Measurements from ENCODE around the gene OR1I1.
"Not testable (repeated sequence)": the region's sequence is repeated elsewhere in the genome, so short reads cannot be mapped to it uniquely, and the experiment has no call there.

OR1I1 gene

DNA sequence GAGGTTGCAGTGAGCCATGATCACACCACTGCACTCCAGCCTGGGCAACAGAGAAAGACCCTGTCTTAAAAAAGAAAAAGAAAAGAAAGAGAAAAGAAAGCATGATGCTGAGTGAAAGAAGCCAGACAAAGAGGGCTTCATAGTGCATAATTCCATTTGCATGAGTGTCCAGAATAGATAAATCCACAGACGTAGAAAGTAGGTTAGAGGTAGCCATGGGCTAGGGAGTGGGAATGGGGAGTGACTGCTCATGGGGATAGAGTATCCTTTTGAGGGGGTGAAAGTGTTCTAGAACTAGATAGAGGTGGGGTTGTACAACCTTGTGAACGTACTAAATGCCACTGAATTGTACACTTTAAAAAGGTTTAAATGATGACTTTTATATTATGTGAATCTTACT lies 7.6 kb upstream of the OR1I1 start:
- no peaks in the 10 kb centered on the region for H3K36me3 Mint-ChIP-seq (ENCODE audit: low read depth)
- no peaks in the 10 kb centered on the region for H3K27me3 Mint-ChIP-seq (ENCODE audit: low read depth)
- no peak overlapping the region for H3K4me3 Mint-ChIP-seq
- H3K4me1 Mint-ChIP-seq (ENCODE audit: low read depth): no peaks in the 10 kb centered on the region
- H3K9me3 Mint-ChIP-seq: no peaks in the 10 kb centered on the region
- DNase-seq (ENCODE audit: low spot score): no peak
- no peak overlapping the region for H3K27ac Mint-ChIP-seq

GRCh38 chr19:15075806-15076205 lies 6.2 kb upstream of the OR1I1 start:
- H3K27me3 Mint-ChIP-seq (ENCODE audit: low read depth): no peaks in the 10 kb centered on the region
- H3K9me3 Mint-ChIP-seq: no peaks in the 10 kb centered on the region
- H3K4me1 Mint-ChIP-seq (ENCODE audit: low read depth): no peaks in the 10 kb centered on the region
- no peak overlapping the region for H3K27ac Mint-ChIP-seq
- no peaks in the 10 kb centered on the region for H3K36me3 Mint-ChIP-seq (ENCODE audit: low read depth)
- no peak for DNase-seq (ENCODE audit: low spot score)
- no peak overlapping the region for H3K4me3 Mint-ChIP-seq

- H3K9me3 Mint-ChIP-seq; H3K27me3 Mint-ChIP-seq (ENCODE audit: low read depth); H3K27ac Mint-ChIP-seq; H3K36me3 Mint-ChIP-seq (ENCODE audit: low read depth); H3K4me1 Mint-ChIP-seq (ENCODE audit: low read depth); H3K4me3 Mint-ChIP-seq; DNase-seq (ENCODE audit: low spot score): not testable (repeated sequence)
These were observed 2.0 kb upstream of the OR1I1 start for GRCh38 chr19:15080002-15080401.

DNA sequence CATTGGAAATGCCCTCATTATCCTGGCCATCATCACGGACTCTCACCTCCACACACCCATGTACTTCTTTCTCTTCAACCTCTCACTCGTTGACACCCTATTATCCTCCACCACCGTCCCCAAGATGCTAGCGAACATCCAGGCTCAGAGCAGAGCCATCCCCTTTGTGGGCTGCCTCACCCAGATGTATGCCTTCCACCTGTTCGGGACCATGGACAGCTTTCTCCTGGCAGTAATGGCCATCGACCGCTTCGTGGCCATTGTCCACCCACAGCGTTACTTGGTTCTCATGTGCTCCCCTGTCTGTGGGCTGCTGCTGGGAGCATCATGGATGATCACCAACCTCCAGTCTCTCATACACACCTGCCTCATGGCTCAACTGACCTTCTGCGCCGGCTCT lies 5.2 kb downstream of the OR1I1 start:
- H3K4me1 Mint-ChIP-seq (ENCODE audit: low read depth): peaks cover 2% of the 10 kb centered on the region
- no peaks in the 10 kb centered on the region for H3K36me3 Mint-ChIP-seq (ENCODE audit: low read depth)
- H3K27ac Mint-ChIP-seq: no peak overlapping the region
- H3K9me3 Mint-ChIP-seq: no peaks in the 10 kb centered on the region
- no peaks in the 10 kb centered on the region for H3K27me3 Mint-ChIP-seq (ENCODE audit: low read depth)
- H3K4me3 Mint-ChIP-seq: no peak overlapping the region
- no peak for DNase-seq (ENCODE audit: low spot score)

DNA sequence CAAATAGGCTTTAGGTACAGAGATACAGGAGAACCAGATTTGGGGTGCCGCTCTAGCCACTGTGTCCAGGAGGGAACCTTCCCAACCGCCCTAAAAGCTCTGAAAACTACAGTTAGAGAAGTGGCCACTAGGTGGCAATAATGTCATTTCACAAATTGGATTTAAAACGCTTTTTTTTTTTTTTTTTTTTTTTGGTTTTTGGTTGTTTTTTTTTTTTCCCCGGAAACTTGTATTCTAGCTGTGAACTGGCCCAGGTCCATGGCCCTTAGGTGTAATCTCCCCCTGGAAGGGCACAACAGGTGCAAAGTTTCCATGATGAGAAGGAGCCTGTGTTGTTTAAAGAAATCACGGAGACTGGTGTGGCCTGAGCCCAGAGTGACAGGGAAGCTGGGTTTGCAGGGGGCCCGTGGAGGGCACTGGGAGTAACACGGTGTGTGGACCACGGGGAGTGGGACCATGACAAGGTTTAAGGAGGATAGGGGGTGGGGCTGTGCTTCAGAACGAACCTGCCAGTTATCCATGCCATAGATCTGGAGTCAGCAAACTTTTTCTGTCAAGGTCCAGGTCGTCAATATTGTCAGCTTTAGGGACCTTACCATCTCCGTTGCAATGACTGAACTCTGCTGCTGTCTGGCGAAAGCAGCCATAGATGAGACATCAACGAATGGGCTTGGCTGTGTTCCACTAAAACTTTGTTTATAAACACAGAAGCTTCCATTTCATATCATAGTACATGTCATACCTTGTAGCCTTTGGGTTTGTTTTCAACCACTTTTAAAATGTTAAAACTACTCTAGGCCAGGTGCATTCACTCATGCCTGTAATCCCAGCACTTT lies 10.1 kb downstream of the OR1I1 start:
- Mint-ChIP-seq H3K4me3 (no peak overlapping the region), H3K27me3 (ENCODE audit: low read depth) (no peaks in the 10 kb centered on the region), H3K27ac (no peak overlapping the region), H3K9me3 (no peaks in the 10 kb centered on the region), H3K36me3 (ENCODE audit: low read depth) (no peaks in the 10 kb centered on the region), H3K4me1 (ENCODE audit: low read depth) (peaks cover 3% of the 10 kb centered on the region)
- peak; percentile 23 for DNase-seq (ENCODE audit: low spot score)

DNA sequence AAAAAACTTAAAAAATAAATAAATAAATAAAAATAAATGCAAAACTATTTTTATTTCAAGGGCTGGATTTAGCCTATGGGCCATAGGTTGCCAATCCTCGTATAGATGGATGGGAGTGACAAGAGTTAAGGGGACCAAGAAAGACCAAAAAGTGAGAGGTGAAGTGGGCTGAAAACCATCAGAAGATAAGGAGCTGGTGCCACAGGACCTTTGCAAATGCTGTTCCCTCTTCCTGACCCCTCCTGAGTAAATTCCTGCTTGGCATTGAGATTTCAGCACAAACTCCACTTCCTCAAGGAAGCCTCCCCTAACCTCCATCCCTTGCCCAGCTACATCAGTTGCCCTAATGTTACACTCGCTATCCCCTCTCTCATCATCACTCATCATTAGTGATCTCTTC lies 11.0 kb downstream of the OR1I1 start:
- H3K4me3 Mint-ChIP-seq: no peak overlapping the region
- DNase-seq (ENCODE audit: low spot score): no peak
- H3K36me3 Mint-ChIP-seq (ENCODE audit: low read depth): no peaks in the 10 kb centered on the region
- peaks cover 3% of the 10 kb centered on the region for H3K4me1 Mint-ChIP-seq (ENCODE audit: low read depth)
- no peak overlapping the region for H3K27ac Mint-ChIP-seq
- no peaks in the 10 kb centered on the region for H3K27me3 Mint-ChIP-seq (ENCODE audit: low read depth)
- no peaks in the 10 kb centered on the region for H3K9me3 Mint-ChIP-seq

- DNase-seq (ENCODE audit: low spot score): no peak
These were observed 14.2 kb downstream of the OR1I1 start for GRCh38 chr19:15096223-15096622.

GRCh38 chr19:15097980-15098379 lies 16.0 kb downstream of the OR1I1 start:
- not testable (repeated sequence) for H3K9me3 Mint-ChIP-seq; DNase-seq (ENCODE audit: low spot score); H3K27me3 Mint-ChIP-seq (ENCODE audit: low read depth); H3K27ac Mint-ChIP-seq; H3K4me3 Mint-ChIP-seq; H3K36me3 Mint-ChIP-seq (ENCODE audit: low read depth); H3K4me1 Mint-ChIP-seq (ENCODE audit: low read depth)

More at GRCh38 chr19:15096223-15096622, 14.2 kb downstream of the OR1I1 start:
- H3K36me3 Mint-ChIP-seq (ENCODE audit: low read depth): no peaks in the 10 kb centered on the region
- H3K4me1 Mint-ChIP-seq (ENCODE audit: low read depth): peaks cover 3% of the 10 kb centered on the region
- no peaks in the 10 kb centered on the region for H3K27me3 Mint-ChIP-seq (ENCODE audit: low read depth)
- no peak overlapping the region for H3K4me3 Mint-ChIP-seq
- no peak overlapping the region for H3K27ac Mint-ChIP-seq
- no peaks in the 10 kb centered on the region for H3K9me3 Mint-ChIP-seq

DNA sequence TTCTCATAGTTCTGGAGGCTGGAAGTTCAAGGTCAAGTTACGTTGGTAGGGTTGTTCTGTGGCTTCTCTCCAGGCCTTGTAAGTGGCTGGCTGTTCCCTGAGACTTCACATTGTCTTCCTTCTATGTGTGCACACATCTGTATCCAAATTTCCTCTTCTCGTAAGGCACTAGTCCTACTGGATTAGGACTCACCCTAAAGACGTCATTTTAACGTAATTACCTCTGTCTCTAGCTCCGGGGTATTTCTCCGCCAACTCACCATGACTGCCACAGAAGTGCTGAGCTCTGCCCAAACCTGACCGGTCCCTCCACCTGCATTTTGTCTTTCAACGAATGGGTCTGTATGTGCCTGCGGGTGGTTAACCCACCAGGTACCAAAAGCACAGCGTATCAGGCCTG lies 16.4 kb downstream of the OR1I1 start:
- Mint-ChIP-seq H3K27ac (no peak overlapping the region), H3K4me1 (ENCODE audit: low read depth) (no peaks in the 10 kb centered on the region), H3K27me3 (ENCODE audit: low read depth) (no peaks in the 10 kb centered on the region), H3K36me3 (ENCODE audit: low read depth) (no peaks in the 10 kb centered on the region), H3K9me3 (peaks cover 6% of the 10 kb centered on the region), H3K4me3 (no peak overlapping the region)
- DNase-seq (ENCODE audit: low spot score): no peak

GRCh38 chr19:15099017-15099582 lies 17.1 kb downstream of the OR1I1 start:
- Mint-ChIP-seq H3K9me3 (peaks cover 10% of the 10 kb centered on the region), H3K4me3 (no peak overlapping the region), H3K36me3 (ENCODE audit: low read depth) (no peaks in the 10 kb centered on the region), H3K27ac (no peak overlapping the region), H3K27me3 (ENCODE audit: low read depth) (no peaks in the 10 kb centered on the region), H3K4me1 (ENCODE audit: low read depth) (no peaks in the 10 kb centered on the region)
- no peak for DNase-seq (ENCODE audit: low spot score)

DNA sequence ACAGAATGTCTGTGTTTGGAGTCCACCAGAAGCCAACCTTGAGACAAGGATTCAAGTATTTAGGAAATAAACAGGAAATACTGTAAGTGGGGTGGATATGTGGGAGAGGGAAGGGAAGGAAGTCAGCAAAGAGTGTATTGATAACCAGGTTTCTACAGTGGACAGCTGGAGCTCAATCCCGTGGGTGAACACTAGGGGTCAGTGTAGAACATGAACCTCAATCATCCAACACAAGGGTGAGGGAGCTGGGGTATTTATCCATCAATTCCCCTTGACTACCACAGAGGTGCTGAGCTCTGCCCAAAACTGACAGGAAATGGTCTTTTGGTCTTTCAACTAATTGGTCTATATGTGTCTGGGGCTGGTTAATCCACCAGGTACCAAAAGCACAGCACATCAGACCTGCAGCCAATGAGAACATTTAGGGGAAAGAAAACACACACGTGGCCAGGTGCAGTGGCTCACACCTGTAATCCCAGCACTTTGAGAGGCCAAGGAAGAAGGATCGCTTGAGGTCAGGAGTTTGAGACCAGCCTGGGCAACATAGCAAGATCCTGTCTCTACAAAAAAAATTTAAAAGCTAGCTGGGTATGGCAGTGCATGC lies 19.6 kb downstream of the OR1I1 start:
- H3K36me3 Mint-ChIP-seq (ENCODE audit: low read depth): no peaks in the 10 kb centered on the region
- DNase-seq (ENCODE audit: low spot score): peak; percentile 21
- H3K27ac Mint-ChIP-seq: no peak overlapping the region
- peaks cover under 1% of the 10 kb centered on the region for H3K4me1 Mint-ChIP-seq (ENCODE audit: low read depth)
- peaks cover 11% of the 10 kb centered on the region for H3K27me3 Mint-ChIP-seq (ENCODE audit: low read depth)
- peaks cover 22% of the 10 kb centered on the region for H3K9me3 Mint-ChIP-seq
- no peak overlapping the region for H3K4me3 Mint-ChIP-seq

- Mint-ChIP-seq H3K36me3 (ENCODE audit: low read depth) (no peaks in the 10 kb centered on the region), H3K4me1 (ENCODE audit: low read depth) (peaks cover 8% of the 10 kb centered on the region), H3K4me3 (no peak overlapping the region), H3K27ac (no peak overlapping the region), H3K9me3 (peaks cover 22% of the 10 kb centered on the region), H3K27me3 (ENCODE audit: low read depth) (peaks cover 18% of the 10 kb centered on the region)
- no peak for DNase-seq (ENCODE audit: low spot score)
These were observed 22.0 kb downstream of the OR1I1 start for GRCh38 chr19:15104003-15104402.

DNA sequence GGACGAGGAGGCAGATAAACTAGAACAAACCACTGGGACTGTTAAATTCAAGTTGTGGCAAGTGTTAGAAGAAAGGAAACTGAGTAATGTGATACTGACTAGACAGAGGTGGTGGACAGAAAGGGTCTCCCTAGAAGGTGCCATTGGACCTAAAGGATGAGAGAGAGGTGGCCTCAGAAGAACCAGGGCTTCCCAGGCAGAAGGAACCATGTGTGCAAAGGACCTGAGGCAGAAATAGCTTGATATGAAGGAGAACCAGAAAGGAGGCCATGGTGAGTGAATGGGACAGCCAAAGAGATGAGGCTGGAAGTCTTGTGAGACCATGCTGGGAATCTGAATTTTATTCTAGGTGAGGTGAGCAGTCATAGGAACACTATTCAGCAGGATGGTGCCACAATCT lies 22.4 kb downstream of the OR1I1 start:
- H3K4me3 Mint-ChIP-seq: no peak overlapping the region
- no peak for DNase-seq (ENCODE audit: low spot score)
- no peak overlapping the region for H3K27ac Mint-ChIP-seq
- H3K36me3 Mint-ChIP-seq (ENCODE audit: low read depth): no peaks in the 10 kb centered on the region
- peaks cover 18% of the 10 kb centered on the region for H3K27me3 Mint-ChIP-seq (ENCODE audit: low read depth)
- peaks cover 22% of the 10 kb centered on the region for H3K9me3 Mint-ChIP-seq
- H3K4me1 Mint-ChIP-seq (ENCODE audit: low read depth): peaks cover 8% of the 10 kb centered on the region

DNA sequence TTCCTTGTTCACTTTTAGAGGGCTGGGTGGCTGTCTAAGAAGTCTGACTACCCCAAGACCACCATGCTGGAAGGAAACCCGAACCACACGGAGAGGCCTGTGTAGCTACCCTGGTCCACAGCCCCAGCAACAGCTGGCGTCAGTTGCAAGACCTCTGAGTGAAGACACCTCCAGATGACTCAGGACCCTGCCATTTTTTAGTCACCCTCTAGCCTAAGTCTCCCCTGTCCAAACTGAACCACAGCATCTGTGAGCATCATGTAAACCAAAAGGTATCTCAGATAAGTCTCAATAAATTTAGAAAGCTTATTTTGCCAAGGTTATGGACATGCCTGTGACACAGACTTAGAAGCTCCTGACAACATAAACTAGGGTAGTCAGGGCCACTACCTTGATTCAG lies 23.0 kb downstream of the OR1I1 start:
- Mint-ChIP-seq H3K4me3 (no peak overlapping the region), H3K27ac (no peak overlapping the region)
- no peak for DNase-seq (ENCODE audit: low spot score)

More for the DNA sequence above, 23.0 kb downstream of the OR1I1 start:
- peaks cover 22% of the 10 kb centered on the region for H3K9me3 Mint-ChIP-seq
- peaks cover 8% of the 10 kb centered on the region for H3K4me1 Mint-ChIP-seq (ENCODE audit: low read depth)
- H3K27me3 Mint-ChIP-seq (ENCODE audit: low read depth): peaks cover 18% of the 10 kb centered on the region
- no peaks in the 10 kb centered on the region for H3K36me3 Mint-ChIP-seq (ENCODE audit: low read depth)

Measured in T-helper 2 cell treated with Interferon-gamma antibody and Interleukin-4, amounts not matched to agents 5 μg/mL and 100 μg/mL, for 36 hours (primary cell).